AG04450 (cell line): Measurements from ENCODE around the gene CATSPER4. TPM values are rescaled to one million over a fixed set of nuclear protein-coding genes. Genes with fewer than 3 reads are reported as not detected.

ENCODE experiments used
- CTCF ChIA-PET: fragments of 300-600, 350-600 bp; formaldehyde crosslinking; extraction: SDS; loops from one replicate; lab custom pipeline; 2022; ENCODE audit warnings: antibody characterized with exemption, inconsistent platforms; lab: Charles Lee
- POLR2A ChIA-PET: fragments of 350-600 bp; formaldehyde crosslinking; extraction: SDS; loops from one replicate; lab custom pipeline; 2021; ENCODE audit warnings: antibody characterized with exemption, inconsistent platforms; lab: Yijun Ruan, JAX
- DNase-seq: peaks from one replicate; pipeline ENCODE4 v3.0.0-alpha.2; 2011; ENCODE audit warnings: low read depth, low spot score
- H3K27ac ChIP-seq: one replicate; pipeline ENCODE4 v1.5.1; 2012; ENCODE audit warnings: low read depth, low read length, control low read depth
- H3K27me3 ChIP-seq: one replicate; pipeline ENCODE4 v1.6.0; 2012; ENCODE audit warnings: low read length; ENCODE audit not compliant: control insufficient read depth, insufficient read depth
- H3K4me3 ChIP-seq: 2 replicates; pipeline ENCODE4 v1.5.1; 2011; ENCODE audit warnings: mild to moderate bottlenecking, low read depth, low read length, control low read depth
- H3K9me3 ChIP-seq: 2 replicates; pipeline ENCODE4 v1.5.1; 2012; ENCODE audit warnings: low read length; ENCODE audit not compliant: control insufficient read depth, insufficient read depth
- polyA plus RNA-seq: library from polyadenylated mRNA; depleted of rRNA; stranded (reverse); fragments of >200 nt; gene quantifications from 2 replicates; pipeline ENCODE4 v1.2.3, GENCODE V29; 2011
- TF ChIP-seq, protein P1 (sequence below): IDR thresholded peaks from 2 replicates; pipeline ENCODE4 v1.5.1; 2011; ENCODE audit warnings: low read depth, low read length, control low read depth, inconsistent platforms

CATSPER4 gene
- polyA plus RNA-seq, 1 experiment = not detected

- no peaks in the 10 kb centered on the region; the same call in 1 of the 2 replicates for H3K9me3 ChIP-seq
- no peak for DNase-seq
- ChIA-PET POLR2A (no interaction called here), CTCF (interaction anchor here (0.5 to 1.8 kb wide), 9 partner anchors 8 to 158 kb away, joined by 3 to 13 read pairs (median 5); no protein-coding TSS in a partner anchor)
- H3K4me3 ChIP-seq = peak overlapping the region; percentile 40
- H3K27ac ChIP-seq = no peak overlapping the region
- TF ChIP-seq, protein P1, sequence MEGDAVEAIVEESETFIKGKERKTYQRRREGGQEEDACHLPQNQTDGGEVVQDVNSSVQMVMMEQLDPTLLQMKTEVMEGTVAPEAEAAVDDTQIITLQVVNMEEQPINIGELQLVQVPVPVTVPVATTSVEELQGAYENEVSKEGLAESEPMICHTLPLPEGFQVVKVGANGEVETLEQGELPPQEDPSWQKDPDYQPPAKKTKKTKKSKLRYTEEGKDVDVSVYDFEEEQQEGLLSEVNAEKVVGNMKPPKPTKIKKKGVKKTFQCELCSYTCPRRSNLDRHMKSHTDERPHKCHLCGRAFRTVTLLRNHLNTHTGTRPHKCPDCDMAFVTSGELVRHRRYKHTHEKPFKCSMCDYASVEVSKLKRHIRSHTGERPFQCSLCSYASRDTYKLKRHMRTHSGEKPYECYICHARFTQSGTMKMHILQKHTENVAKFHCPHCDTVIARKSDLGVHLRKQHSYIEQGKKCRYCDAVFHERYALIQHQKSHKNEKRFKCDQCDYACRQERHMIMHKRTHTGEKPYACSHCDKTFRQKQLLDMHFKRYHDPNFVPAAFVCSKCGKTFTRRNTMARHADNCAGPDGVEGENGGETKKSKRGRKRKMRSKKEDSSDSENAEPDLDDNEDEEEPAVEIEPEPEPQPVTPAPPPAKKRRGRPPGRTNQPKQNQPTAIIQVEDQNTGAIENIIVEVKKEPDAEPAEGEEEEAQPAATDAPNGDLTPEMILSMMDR = peak; percentile 24
- H3K27me3 ChIP-seq = peaks cover 17% of the 10 kb centered on the region
Observed at GRCh38 chr1:26164036-26164860, 26.2 kb upstream of the CATSPER4 start.

DNA sequence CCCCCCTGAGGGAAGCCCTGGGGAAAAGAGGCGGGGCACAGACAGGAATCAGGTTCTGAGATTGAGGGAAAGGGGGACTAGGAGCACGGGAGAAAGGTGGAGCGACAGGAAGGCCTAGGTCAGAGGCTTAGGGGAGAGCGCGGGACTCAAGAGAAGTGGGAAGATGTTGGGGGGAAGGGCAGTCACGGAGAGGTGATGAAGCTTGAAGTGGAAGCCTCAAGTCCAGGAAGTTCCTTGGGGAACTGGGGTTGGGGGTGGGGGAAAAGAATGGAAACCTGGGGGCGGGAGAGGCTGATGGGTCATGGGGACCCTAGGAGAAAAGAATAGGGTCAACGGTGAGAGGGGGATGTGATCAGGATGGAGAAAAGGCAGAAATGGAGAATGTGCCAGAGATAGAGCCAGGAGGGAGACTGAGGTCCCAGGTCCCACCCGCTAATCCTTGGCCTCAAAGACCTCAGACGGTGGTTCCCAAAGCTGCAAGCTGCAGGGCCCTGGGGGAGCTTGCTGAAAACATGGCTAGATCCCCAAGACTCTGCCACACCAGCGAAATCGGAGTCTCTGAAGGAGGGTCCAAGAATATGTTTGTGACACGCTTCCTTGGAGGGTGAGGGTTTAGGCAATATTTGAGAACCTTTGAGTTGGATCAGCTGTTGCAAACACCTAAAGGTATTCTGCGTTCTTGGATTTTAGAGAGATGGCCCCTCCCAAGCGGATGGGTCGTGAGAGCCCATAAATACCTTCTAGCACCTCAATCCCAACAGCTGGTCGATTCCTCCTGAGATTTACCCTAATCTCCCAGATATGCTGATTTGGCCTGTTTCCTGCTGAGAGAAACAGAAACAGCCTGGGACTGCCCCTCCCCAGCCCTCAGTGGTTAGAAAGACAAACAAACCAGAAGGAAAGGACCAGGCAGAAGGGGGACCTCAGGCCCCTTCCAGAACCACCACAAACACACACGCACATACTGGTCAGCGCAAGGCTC is 25.2 kb upstream of the CATSPER4 start:
- TF ChIP-seq, protein P1 = no peak
- peaks cover 17% of the 10 kb centered on the region for H3K27me3 ChIP-seq
- CTCF ChIA-PET = interaction anchor here (0.5 to 1.8 kb wide), 5 partner anchors 9 to 157 kb away, joined by 4 to 12 read pairs (median 5); no protein-coding TSS in a partner anchor
- H3K27ac ChIP-seq = no peak overlapping the region
- no peak overlapping the region for H3K4me3 ChIP-seq
- no peak for DNase-seq
- POLR2A ChIA-PET = no interaction called here
- no peaks in the 10 kb centered on the region; the same call in 1 of the 2 replicates for H3K9me3 ChIP-seq

DNA sequence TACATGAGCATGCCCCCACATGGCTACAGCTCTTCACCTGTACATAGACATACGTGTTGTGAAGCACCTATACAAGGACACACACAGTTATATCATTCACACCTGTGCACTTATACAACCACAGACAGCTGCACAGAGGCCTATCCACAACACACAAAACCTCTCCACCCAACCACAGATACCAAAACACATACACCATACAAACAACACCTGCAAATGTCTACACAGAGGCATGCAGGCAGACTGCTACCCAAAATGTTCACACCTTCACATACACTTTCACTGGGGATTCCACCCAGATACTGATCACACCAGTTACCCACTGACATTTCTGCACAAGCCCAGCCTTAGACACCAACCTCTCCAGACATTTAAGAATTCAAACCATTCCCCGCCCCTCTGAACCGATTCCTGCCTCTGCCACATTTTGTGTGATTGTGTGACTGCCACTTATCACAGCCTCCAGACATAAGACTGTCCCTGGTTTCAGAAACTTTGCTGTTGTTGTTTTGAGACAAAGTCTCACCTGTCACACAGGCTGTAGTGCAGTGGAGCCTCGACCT is 23.6 kb upstream of the CATSPER4 start:
- ChIA-PET CTCF (interaction anchor here (1.3 kb wide), 1 partner anchor 198 kb away, joined by 3 read pairs; no protein-coding TSS in a partner anchor), POLR2A (no interaction called here)
- no peak for DNase-seq
- TF ChIP-seq, protein P1 = no peak
- Histone ChIP-seq H3K4me3 (no peak overlapping the region), H3K9me3 (no peaks in the 10 kb centered on the region; the same call in 1 of the 2 replicates), H3K27me3 (peaks cover 14% of the 10 kb centered on the region), H3K27ac (no peak overlapping the region)

GRCh38 chr1:26168410-26169197 is 21.8 kb upstream of the CATSPER4 start, which contains the start of gene C1orf232:
Gene C1orf232, minus strand, starts transcription at chr1:26168963. Its CDS starts 464 bp downstream, at chr1:26168499.
- TF ChIP-seq, protein P1 = no peak
- Histone ChIP-seq H3K9me3 (no peaks in the 10 kb centered on the region; the same call in 1 of the 2 replicates), H3K27ac (peak within 1 kb of the TSS; percentile 52), H3K27me3 (peaks cover 9% of the 10 kb centered on the region), H3K4me3 (peak within 1 kb of the TSS; percentile 87)
- ChIA-PET POLR2A (no interaction called here), CTCF (interaction anchor here (1.9 to 2.8 kb wide), 3 partner anchors 13 to 153 kb away, joined by 8 to 22 read pairs (median 10); partner anchors contain the start of gene CEP85)
- DNase-seq = no peak
